Stimulated activated CD8-positive, alpha-beta memory T cell treated with anti-CD3 and anti-CD28 coated beads, Interleukin-4, amount 100 ng/mL, for 24 hours (primary cell): ENCODE data around the gene FAM13B.
"Not testable (repeated sequence)": the region's sequence is repeated elsewhere in the genome, so short reads cannot be mapped to it uniquely, and the experiment has no call there.

Source experiments
- DNase-seq: peaks from one replicate; pipeline ENCODE4 v3.0.0-alpha.2; 2020; ENCODE audit warnings: low read depth

The FAM13B gene

DNA sequence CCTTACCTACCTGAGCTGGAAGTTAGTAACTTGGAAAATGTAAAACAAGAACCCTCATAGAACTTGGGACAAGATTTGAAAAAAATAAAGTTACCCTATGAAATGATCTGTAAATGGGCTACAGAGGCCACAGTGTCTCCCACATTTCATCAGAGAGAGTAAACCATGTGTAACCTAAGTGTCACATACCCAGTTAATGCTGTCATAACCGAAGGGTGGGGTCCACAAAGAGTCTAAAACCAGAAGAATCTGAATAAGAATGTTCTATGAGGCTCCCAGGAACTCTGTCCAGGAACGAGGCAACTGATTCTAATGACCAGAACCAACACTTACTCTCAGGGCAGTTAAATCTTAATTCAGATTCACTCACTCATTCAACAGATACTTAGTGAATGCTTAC lies 1.0 kb upstream of the FAM13B start:
- no peak for DNase-seq

DNA sequence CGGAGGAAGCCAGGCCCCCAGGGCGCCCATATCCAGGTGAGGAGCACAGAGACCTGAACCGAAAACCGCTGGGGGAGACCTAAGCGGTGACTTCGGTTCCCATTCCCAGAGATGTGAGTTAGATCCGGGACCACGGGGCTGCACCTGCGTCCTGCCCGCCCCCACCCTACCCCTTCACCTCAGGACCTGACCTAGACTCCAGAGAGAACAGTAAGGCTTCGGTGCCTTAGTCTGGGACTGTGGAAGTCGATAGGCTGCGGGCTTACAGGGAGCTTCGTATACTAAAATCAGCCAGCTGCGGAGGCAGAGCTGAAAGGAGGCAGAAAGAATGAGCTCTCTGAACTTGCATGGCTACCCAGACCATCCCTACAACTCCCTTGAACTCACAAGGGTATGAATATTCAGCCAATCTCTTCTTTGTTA lies 518 bp upstream of the FAM13B start:
- no peak for DNase-seq

DNA sequence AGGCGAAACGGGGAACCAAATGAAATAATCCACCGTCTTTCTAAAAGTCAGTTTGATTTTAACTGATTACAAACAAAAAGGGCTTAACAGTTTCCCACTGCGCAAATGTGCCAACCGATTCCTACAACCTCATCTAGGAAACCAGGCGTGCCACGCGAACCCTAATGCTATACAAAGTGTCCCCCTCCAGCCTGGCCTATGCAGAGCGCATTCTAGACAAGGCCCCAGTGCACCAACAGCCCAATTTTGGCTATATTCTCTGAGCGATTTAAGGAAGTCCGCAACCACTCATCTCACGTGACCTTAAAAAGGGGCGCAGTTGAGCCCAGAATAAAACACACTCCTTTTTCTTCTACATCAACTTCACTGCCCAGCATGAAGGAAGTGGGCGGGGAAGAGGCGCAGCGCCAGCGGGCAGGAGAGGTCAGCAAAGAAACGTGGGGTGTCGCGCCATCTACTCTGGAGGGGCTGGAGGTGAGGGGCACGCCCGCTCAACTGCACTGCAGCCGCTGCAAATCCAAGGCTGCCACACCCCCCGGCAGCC lies 779 bp downstream of the FAM13B start:
- no peak for DNase-seq

DNA sequence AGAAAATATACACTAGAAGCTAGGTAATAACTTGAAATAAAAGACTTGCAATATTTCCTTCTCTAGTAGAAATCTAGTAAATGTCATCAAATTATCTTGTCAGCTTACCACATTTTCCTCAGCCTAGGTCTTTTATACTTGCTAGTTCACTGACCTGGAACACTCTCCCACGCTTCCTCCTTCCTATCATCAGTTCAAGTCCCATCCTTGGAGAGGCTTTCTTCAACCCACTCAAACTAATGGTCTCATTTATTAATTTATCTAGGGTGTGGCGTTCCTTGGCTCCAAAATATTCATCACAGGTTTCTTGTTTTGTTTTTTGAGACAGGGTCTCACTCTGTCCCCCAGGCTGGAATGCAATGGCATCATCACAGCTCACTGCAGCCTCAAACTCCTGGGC lies 2.9 kb downstream of the FAM13B start:
- DNase-seq = no peak

DNA sequence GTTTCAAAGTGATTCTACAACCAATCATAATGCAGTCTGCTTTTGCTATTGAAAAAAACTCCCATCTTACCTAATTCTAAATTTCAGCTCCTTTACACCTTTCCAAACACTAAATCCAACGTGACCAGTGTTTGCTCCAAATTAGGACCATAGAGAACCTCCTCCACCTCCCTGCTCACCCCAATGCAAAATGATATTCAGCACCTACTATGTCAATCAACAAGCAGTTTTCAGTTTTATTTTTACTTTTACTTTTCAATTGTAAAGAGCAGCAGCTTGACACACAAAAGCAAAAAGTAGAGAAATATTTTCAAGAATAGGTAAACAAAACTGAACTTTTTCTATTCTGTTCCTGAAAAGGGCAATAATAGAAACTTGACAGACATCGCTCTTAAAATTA lies 3.4 kb downstream of the FAM13B start:
- no peak for DNase-seq

DNA sequence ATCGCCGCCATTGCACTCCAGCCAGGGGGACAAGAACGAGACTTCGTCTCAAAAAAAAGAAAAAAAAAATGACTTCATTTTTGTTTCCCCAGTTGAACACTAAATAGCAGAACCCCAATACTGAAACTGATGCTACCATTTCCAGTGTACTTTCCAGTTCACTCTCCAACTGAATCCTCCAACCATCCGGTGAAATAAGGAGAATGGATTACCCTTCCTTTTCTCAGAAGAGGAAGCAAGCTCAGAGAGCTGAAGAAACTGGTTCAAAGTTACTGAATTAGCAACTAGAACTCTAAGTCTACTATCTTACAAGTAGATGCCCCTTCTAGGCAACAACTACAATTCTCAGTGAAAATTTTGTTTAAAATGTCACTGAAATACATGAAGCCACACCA lies 3.9 kb downstream of the FAM13B start:
- no peak for DNase-seq

DNA sequence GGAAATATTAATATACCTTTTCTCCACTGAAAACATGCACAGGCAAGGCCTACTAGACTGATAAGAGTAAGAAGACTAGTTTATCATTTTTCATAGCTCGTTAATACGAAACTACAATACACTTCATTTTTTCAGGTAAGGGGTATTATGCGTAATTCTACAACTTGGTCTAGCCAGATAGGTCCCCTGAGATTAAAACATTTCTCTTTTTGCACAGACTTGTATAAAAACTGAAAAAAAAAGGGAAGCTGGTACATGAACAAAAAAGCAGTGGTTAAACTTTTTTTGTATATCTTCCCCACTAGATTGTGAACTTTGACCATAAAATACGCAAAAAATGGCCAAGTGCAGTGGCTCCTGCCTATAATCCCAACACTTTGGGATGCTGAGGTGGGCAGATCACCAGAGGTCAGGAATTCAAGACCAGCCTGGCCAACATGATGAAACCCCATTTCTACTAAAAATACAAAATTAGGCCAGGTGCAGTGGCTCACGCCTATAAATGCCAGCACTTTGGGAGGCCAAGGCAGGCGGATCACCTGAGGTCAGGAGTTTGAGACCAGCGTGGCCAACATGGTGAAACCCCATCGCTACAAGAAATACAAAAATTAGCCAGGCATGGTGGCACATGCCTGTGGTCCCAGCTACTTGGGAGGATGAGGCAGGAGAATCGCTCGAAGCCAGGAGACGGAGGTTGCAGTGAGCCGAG lies 4.5 kb downstream of the FAM13B start:
- DNase-seq = not testable (repeated sequence)

DNA sequence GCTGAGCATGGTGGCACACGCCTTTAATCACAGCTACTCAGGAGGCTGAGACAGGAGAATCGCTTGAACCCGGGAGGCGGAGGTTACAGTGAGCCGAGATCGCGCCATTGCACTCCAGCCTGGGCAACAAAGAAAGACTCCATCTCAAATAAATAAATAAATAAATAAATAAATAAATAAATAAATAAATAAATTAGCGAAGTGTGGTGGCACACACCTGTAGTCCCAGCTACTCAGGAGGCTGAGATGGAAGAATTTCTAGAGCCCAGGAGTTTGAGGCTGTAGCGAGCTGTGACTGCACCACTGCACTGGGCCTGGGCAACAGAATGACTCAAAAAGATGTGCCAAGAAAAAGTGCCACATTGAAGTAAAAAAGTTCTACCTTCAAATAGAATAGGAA lies 6.1 kb downstream of the FAM13B start:
- DNase-seq = not testable (repeated sequence)

DNA sequence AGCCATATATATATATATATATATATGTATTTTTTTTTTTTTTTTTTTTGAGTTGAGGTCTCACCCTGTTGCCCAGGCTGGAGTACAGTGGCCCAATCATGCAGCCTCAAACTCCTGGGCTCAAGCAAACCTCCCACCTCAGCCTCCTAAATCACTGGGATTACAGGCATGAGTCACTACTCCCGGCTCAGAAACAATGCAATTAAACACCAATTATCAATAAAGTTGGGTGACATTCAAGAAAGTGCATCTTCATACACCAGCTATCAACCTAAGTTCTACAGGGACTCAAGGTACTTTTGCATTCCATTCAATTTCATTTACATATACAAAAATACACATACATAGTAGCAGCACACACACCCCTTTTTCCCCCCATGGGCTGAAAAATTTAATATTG lies 7.6 kb downstream of the FAM13B start:
- DNase-seq = no peak

DNA sequence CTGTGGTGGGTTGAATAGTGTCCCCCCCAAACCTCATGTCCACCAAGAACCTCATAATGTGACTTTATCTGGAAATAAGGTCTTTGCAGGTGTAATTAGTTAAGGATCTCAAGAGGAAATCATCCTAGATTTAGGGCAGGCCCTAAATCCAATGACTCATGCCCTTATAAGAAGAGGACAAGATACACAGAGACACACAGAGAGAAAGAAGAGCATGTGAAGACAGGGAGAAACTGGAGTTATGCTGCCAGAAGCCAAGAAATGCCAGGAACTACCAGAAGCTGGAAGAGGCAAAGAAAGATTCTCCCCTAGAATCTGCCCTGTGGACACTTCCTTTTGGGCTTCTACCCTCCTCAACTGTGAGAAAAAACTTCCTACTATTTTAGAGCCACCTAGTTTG lies 8.8 kb downstream of the FAM13B start:
- DNase-seq = no peak

DNA sequence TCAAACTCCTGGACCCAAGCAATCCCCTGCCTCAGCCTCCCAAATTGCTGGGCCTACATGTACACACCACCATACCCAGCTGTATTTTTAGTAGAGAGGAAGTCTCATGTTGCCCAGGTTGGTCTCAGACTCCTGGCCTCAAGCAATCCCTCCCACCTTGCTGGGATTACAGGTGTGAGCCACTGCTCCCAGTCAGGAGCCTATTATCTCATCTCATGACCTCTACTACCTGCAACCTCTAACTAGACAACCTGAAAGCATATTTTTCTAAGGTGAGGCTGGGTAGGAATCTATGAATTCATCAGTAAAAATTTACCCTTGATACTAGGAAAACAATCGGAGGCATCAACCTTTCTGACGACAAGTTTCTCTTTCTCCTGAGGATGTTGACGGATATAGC lies 10.0 kb downstream of the FAM13B start:
- DNase-seq = no peak

DNA sequence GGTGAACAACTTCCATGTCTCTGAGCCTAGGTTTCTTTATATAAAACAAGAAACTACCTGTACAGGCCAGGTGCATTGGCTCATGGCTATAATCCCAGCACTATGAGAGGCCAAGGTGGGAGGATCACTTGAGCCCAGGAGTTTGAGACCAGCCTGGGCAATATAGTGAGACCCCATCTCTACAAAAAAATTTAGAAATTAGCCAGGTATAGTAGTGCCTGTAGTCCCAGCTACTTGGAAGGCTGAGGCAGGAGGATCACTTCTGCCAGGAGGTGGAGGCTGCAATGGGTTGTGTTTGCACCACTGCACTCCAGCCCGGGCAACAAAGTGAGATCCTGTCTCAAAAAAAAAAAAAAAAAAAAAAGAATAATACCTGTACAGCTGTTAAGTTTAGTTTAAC lies 11.1 kb downstream of the FAM13B start:
- no peak for DNase-seq

DNA sequence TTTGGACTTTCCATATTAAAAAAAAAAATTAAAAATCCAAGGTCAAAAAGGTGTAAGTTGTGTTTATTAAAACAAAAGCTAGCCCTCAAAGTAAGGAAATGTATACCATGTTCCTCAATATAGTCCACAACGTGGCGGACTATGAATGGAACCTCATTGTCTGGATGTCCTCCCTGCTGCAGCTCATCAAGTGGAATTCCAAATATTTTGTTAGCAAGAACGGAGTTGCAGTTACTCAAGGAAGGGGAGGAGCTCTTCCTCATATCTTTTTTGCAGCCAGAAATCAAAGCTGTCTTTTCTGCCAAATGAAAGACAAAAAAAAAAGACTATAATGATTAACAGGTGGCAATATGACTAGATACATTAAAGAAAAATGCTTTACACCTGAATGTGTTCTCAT lies 14.0 kb downstream of the FAM13B start:
- no peak for DNase-seq

DNA sequence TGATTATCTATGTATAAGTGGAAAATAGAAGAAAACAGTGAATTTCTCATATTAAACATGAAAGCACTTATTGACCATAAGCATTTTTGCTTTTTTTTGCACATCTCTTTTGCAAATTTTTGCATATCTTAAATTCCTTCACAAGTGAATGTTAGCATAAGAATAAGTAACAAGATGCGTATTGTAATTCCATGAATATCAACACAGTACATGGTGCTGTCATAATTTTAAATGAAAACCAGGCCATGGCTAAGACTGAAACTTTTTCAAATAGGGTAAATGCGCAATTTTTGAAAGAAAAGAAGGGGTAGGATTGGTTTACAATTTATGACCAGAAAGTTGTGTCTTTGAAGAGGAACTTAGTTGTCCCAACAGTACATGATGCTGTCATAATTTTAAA lies 17.0 kb downstream of the FAM13B start:
- no peak for DNase-seq

DNA sequence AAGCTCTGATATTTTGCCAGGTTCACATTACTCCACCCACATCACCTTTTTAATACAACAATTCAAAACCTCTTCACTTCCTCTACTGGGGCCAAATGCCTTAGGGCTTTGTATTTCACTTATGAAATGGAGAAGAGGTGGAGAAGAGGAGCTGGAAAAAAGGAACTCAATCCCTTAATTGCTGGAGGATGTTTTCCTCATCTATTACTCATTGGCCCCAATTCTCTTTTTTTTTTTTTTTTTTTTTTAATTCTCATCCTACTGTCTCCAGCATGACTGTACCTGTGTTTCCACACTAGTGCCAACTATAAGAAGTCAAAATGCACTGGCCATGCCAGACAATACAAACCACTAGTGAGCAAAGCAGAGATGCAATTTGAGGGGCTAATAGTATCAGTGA lies 20.9 kb downstream of the FAM13B start:
- DNase-seq = no peak

DNA sequence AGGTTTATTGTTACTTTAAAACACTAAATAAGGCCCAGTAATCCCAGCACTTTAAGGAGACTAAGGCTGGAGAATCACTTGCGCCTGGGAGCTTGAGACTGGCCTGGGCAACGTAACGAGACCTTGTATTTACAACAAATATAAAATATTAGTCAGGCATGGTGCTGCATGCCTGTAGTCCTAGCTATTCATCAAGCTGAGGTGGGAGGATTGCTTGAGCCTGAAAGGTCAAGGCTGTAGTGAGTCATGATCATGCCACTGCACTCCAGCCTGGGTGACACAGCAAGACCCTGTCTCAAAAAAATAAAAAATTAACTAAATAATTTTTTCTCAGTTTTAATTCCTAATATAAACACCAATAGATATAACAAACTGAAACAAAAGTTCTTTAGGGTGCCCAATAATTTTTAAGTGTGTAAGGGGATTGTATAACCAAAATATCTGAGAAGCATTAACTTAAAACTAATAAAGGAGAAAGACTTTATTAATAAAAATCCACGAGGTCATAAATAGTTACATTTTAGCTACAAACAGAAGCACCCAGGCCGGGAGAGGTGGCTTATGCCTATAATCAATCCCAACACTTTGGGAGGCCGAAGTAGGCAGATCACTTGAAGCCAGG lies 32.7 kb downstream of the FAM13B start:
- no peak for DNase-seq

DNA sequence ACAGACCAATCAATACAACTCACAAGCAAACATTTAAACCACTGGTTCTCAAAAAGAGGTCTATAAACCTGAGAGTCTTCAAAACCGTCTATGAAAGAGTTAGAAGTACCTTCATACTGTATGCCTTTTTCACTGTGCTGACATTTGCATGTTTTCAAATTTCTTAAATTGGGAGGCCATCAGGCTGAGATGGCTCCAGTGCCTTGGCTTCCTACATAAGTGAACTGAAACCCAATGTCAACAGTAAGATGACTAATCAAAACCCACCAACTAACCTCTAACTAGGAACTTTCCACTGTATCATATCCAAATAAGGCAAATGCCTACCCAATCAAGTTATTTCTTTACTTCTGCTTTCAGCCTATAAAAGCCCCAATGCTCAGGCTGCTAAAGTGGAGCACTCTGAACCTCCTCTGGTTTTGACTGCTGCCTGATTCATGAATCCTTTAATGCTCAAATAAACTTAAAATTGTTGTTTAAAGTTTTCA lies 35.1 kb downstream of the FAM13B start:
- no peak for DNase-seq

DNA sequence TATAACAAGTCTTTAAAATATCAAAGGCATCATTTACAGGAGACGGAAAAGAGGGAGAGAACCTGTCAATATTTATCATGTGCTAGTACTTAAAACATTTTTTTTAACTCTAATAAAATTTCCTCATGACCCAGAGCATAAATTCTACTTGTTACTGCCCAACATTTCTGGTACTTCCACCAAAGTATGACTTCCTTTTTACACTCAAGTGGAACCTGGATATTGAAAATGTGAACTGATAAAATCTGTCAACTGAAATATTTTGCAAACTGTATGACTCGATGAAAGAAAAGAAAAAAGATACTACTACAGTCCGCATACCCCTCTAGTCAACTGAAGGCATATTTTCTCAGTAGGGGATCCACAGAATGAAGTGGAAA lies 37.1 kb downstream of the FAM13B start:
- no peak for DNase-seq

DNA sequence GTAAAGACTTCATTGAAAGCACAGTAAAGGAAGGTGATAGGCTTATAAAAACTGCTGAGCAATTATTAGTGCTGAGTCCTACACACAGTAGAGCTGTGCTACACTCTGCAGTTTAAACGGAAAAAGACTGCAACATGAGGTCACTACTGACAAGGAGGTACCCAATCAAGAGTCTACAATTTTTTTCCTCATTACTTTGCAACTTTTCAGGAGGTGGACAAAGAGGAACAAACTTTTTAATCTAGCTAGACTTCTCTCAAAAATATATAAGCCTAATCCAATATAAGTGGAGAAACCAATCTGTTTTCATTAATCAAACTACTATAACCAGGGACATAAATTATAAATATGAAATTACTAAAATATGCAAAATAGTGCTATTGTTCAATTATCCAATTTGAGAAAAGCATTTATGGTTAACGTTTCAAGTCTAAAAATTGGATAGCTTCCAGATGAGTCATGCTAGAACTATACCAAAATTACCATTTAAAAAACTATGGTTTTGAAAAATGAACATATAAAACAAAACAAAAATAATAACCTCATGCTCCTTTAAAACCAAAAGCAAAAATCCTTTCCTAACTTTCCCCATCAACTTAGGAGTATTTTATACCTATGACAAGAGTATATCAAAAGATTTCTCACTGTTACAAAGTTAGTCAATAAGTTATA lies 37.7 kb downstream of the FAM13B start:
- no peak for DNase-seq

DNA sequence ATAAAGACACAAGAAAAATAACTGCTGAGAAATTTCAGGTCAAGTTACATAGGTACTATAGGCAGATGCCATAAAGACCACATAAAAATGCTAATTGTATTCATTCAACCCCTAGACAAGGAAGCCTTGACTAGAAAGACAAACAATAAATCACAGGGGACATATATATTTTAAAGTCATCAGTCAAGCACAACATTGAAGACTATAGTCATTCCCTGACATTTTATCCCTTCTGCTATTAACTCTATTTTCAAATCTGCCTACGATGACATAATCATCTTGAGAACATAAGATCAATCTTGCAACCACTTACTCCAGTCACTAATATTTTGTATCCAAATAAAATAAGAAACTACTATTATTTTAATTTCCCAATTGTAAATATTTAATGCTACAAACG lies 38.3 kb downstream of the FAM13B start:
- no peak for DNase-seq

DNA sequence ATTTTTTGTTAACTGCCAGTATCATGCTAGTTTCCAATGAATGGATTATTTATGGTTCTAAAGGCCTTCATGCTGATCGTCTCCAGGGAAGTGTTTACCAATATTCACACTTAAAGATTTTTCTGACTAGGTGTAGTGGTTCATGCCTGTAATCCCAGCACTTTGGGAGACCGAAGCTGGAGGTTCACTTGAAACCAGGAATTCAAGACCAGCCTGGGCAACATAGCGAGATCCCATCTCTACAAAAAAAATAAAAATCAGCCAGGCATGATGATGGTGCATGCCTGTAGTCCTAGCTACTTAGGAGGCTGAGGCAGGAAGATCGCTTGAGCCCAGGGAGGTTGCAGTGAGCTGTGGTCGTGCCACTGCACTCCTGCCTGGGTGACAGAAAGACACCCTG lies 43.5 kb downstream of the FAM13B start:
- no peak for DNase-seq

DNA sequence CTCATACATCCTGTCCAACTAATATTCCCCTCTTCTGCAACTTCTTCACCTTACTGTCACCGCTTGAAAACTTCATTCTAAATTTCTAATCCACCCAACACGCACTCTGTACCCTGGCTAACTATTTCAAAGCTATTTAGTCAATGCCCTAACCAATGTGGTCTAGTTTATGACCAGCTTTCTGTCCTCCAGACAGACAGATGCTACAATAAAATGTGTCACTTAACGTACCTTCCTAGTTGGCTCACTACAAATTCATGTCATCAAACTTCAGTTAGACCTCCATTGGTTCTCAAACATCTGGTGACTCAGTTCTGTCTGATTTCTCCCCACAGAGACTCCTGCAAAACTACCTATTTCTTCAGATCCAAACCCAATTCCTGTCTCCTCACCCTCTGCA lies 57.7 kb downstream of the FAM13B start:
- no peak for DNase-seq

DNA sequence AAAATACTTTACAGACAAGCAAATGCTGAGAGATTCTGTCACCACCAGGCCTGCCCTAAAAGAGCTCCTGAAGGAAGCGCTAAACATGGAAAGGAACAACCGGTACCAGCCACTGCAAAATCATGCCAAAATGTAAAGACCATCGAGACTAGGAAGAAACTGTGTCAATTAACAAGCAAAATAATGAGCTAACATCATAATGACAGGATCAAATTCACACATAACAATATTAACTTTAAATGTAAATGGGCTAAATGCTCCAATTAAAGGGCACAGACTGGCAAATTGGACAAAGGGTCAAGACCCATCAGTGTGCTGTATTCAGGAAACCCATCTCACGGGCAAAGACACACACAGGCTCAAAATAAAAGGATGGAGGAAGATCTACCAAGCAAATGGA lies 62.5 kb downstream of the FAM13B start:
- DNase-seq = not testable (repeated sequence)
